Natural killer cell treated with Interleukin-12 subunit alpha and Interleukin-12 subunit beta and Interleukin-15 and Interleukin-18, amount 100 ng/mL, for 72 hours (primary cell): Measurements from ENCODE around the gene OTOS. TPM values are rescaled to one million over a fixed set of nuclear protein-coding genes. Genes with fewer than 3 reads are reported as not detected.

Experiments used
- ATAC-seq, 2 donors: fragments of 150-1000 bp; cut with Tn5 transposase in 1 of 2; sonication (Bioruptor Pico), chemical (Tn5 transposase) in 1 of 2; 2 replicates each; pipeline ENCODE4 v1.10.0; 2021
- DNase-seq: peaks from one replicate; pipeline ENCODE4 v3.0.0; 2022; ENCODE audit warnings: low spot score
- H3K27ac Mint-ChIP-seq, 2 donors: 1 replicate in 1 of 2; 2 replicates in 1 of 2; pipeline ENCODE4 v1.8.0; 2022; ENCODE audit warnings: mixed read lengths in 2 of 2, mild to moderate bottlenecking in 1 of 2, moderate library complexity in 1 of 2
- H3K27me3 Mint-ChIP-seq, 2 donors: 1 replicate in 1 of 2; 2 replicates in 1 of 2; pipeline ENCODE4 v1.8.0; 2022; ENCODE audit warnings: mixed read lengths in 2 of 2
- H3K36me3 Mint-ChIP-seq: one replicate; pipeline ENCODE4 v1.8.0; 2022; ENCODE audit warnings: mixed read lengths
- H3K4me1 Mint-ChIP-seq, 2 donors: 1 replicate in 1 of 2; 2 replicates in 1 of 2; pipeline ENCODE4 v1.8.0; 2022; ENCODE audit warnings: low read depth in 2 of 2, mixed read lengths in 2 of 2, mild to moderate bottlenecking in 1 of 2
- H3K4me3 Mint-ChIP-seq: one replicate; pipeline ENCODE4 v1.8.0; 2022; ENCODE audit warnings: mixed read lengths
- H3K9me3 Mint-ChIP-seq: 2 replicates; pipeline ENCODE4 v1.8.0; 2022; ENCODE audit warnings: mixed read lengths
- total RNA-seq, 2 donors: library from RNA; stranded (reverse); gene quantifications; one replicate each; pipeline ENCODE4 v1.2.3, GENCODE V29; 2022

The OTOS gene
- total RNA-seq, 2 donors from 2014 or later, result not detected

- no peak overlapping the region for H3K27ac Mint-ChIP-seq
- peak; percentile 51 for DNase-seq
These were observed 16.4 kb downstream of the OTOS start for GRCh38 chr2:240123821-240124650.

GRCh38 chr2:240121675-240122074 is 18.8 kb downstream of the OTOS start:
- no peak overlapping the region for H3K4me3 Mint-ChIP-seq
- no peak for ATAC-seq

More at GRCh38 chr2:240123821-240124650, 16.4 kb downstream of the OTOS start:
- Mint-ChIP-seq H3K4me1 (peaks cover 0 to 3% of the 10 kb centered on the region in 2 donors), H3K27me3 (no peaks in the 10 kb centered on the region), H3K9me3 (no peaks in the 10 kb centered on the region), H3K4me3 (no peak overlapping the region), H3K36me3 (peaks cover 15% of the 10 kb centered on the region)
- ATAC-seq, result peak in 1 of 2 donors; percentile 32

GRCh38 chr2:240121190-240121589 is 19.3 kb downstream of the OTOS start:
- ATAC-seq, result no peak
- peaks cover 0 to 3% of the 10 kb centered on the region in 2 donors for H3K4me1 Mint-ChIP-seq
- no peak overlapping the region for H3K27ac Mint-ChIP-seq
- H3K4me3 Mint-ChIP-seq, result no peak overlapping the region
- H3K9me3 Mint-ChIP-seq, result no peaks in the 10 kb centered on the region
- H3K27me3 Mint-ChIP-seq, result peaks cover 3% of the 10 kb centered on the region in 2 donors
- no peak for DNase-seq
- H3K36me3 Mint-ChIP-seq, result peaks cover 8% of the 10 kb centered on the region

More at GRCh38 chr2:240121675-240122074, 18.8 kb downstream of the OTOS start:
- DNase-seq, result no peak
- Mint-ChIP-seq H3K36me3 (peaks cover 13% of the 10 kb centered on the region), H3K27me3 (no peaks in the 10 kb centered on the region), H3K4me1 (peaks cover 0 to 3% of the 10 kb centered on the region in 2 donors), H3K9me3 (no peaks in the 10 kb centered on the region), H3K27ac (no peak overlapping the region)

GRCh38 chr2:240114233-240114632 is 26.2 kb downstream of the OTOS start:
- Mint-ChIP-seq H3K4me1 (no peaks in the 10 kb centered on the region), H3K4me3 (no peak overlapping the region), H3K9me3 (no peaks in the 10 kb centered on the region), H3K27me3 (peaks cover 20 to 46% of the 10 kb centered on the region in 2 donors), H3K36me3 (no peaks in the 10 kb centered on the region), H3K27ac (no peak overlapping the region)
- DNase-seq, result no peak
- ATAC-seq, result no peak

- no peak for ATAC-seq
- H3K27ac Mint-ChIP-seq, result no peak overlapping the region
These were observed 27.4 kb downstream of the OTOS start for GRCh38 chr2:240112914-240113690.

GRCh38 chr2:240111253-240111652 is 29.2 kb downstream of the OTOS start:
- DNase-seq (no peak), ATAC-seq (no peak)
- H3K27ac Mint-ChIP-seq, result no peak overlapping the region
- H3K4me3 Mint-ChIP-seq, result no peak overlapping the region
- H3K27me3 Mint-ChIP-seq, result peaks cover 18 to 46% of the 10 kb centered on the region in 2 donors
- no peaks in the 10 kb centered on the region for H3K4me1 Mint-ChIP-seq
- H3K36me3 Mint-ChIP-seq, result no peaks in the 10 kb centered on the region
- H3K9me3 Mint-ChIP-seq, result no peaks in the 10 kb centered on the region

More at GRCh38 chr2:240112914-240113690, 27.4 kb downstream of the OTOS start:
- Mint-ChIP-seq H3K36me3 (no peaks in the 10 kb centered on the region), H3K4me1 (no peaks in the 10 kb centered on the region), H3K4me3 (no peak overlapping the region), H3K9me3 (no peaks in the 10 kb centered on the region), H3K27me3 (peaks cover 20 to 49% of the 10 kb centered on the region in 2 donors)
- DNase-seq, result no peak

GRCh38 chr2:240109386-240109785 is 31.1 kb downstream of the OTOS start:
- Mint-ChIP-seq H3K36me3 (no peaks in the 10 kb centered on the region), H3K4me3 (no peak overlapping the region), H3K27ac (no peak overlapping the region), H3K9me3 (no peaks in the 10 kb centered on the region), H3K27me3 (peaks cover 14 to 36% of the 10 kb centered on the region in 2 donors), H3K4me1 (no peaks in the 10 kb centered on the region)
- DNase-seq (no peak), ATAC-seq (no peak)

- H3K4me3 Mint-ChIP-seq, result no peak overlapping the region
- H3K27ac Mint-ChIP-seq, result no peak overlapping the region
- ATAC-seq (peak in 1 of 2 donors; percentile 14), DNase-seq (no peak)
- no peaks in the 10 kb centered on the region for H3K4me1 Mint-ChIP-seq
- H3K36me3 Mint-ChIP-seq, result no peaks in the 10 kb centered on the region
- H3K27me3 Mint-ChIP-seq, result peaks cover 8 to 21% of the 10 kb centered on the region in 2 donors
- no peaks in the 10 kb centered on the region for H3K9me3 Mint-ChIP-seq
These were observed 33.0 kb downstream of the OTOS start for GRCh38 chr2:240107477-240107796.

GRCh38 chr2:240106765-240107476 is 33.5 kb downstream of the OTOS start:
- Mint-ChIP-seq H3K27me3 (peaks cover 7 to 15% of the 10 kb centered on the region in 2 donors), H3K36me3 (no peaks in the 10 kb centered on the region), H3K27ac (no peak overlapping the region), H3K4me1 (no peaks in the 10 kb centered on the region), H3K4me3 (no peak overlapping the region), H3K9me3 (no peaks in the 10 kb centered on the region)
- DNase-seq (no peak), ATAC-seq (no peak)

GRCh38 chr2:240105982-240106381 is 34.5 kb downstream of the OTOS start:
- Mint-ChIP-seq H3K4me3 (no peak overlapping the region), H3K27me3 (peaks cover 14 to 15% of the 10 kb centered on the region in 2 donors), H3K36me3 (no peaks in the 10 kb centered on the region), H3K27ac (no peak overlapping the region), H3K9me3 (no peaks in the 10 kb centered on the region), H3K4me1 (no peaks in the 10 kb centered on the region)
- ATAC-seq (no peak), DNase-seq (no peak)

GRCh38 chr2:240103136-240103535 is 37.3 kb downstream of the OTOS start:
- no peak overlapping the region for H3K27ac Mint-ChIP-seq
- H3K4me3 Mint-ChIP-seq, result no peak overlapping the region
- DNase-seq (no peak), ATAC-seq (no peak)
- peaks cover 28 to 35% of the 10 kb centered on the region in 2 donors for H3K27me3 Mint-ChIP-seq
- H3K4me1 Mint-ChIP-seq, result no peaks in the 10 kb centered on the region
- no peaks in the 10 kb centered on the region for H3K9me3 Mint-ChIP-seq
- no peaks in the 10 kb centered on the region for H3K36me3 Mint-ChIP-seq

- DNase-seq, result no peak
- no peak overlapping the region for H3K27ac Mint-ChIP-seq
- H3K27me3 Mint-ChIP-seq, result peaks cover 59 to 70% of the 10 kb centered on the region in 2 donors
- no peaks in the 10 kb centered on the region for H3K4me1 Mint-ChIP-seq
- peaks cover 6% of the 10 kb centered on the region for H3K36me3 Mint-ChIP-seq
- ATAC-seq, result no peak
- no peaks in the 10 kb centered on the region for H3K9me3 Mint-ChIP-seq
- H3K4me3 Mint-ChIP-seq, result no peak overlapping the region
These were observed 42.1 kb downstream of the OTOS start for GRCh38 chr2:240098349-240098748.

- Mint-ChIP-seq H3K9me3 (no peaks in the 10 kb centered on the region), H3K36me3 (peaks cover 6% of the 10 kb centered on the region), H3K27ac (no peak overlapping the region), H3K4me3 (no peak overlapping the region), H3K27me3 (peaks cover 60 to 77% of the 10 kb centered on the region in 2 donors), H3K4me1 (no peaks in the 10 kb centered on the region)
- ATAC-seq (no peak), DNase-seq (no peak)
These were observed 44.6 kb downstream of the OTOS start for GRCh38 chr2:240095556-240096523.
